K562 (cell line): ENCODE measurements around the gene CSKMT. TPM values are rescaled to one million over a fixed set of nuclear protein-coding genes. Genes with fewer than 3 reads are reported as not detected.

ENCODE experiments used
- ATAC-seq: fragments of 200-7000 bp; cut with Tn5 transposase; 3 replicates; pipeline ENCODE4 v1.9.1; 2020; ENCODE audit warnings: moderate library complexity
- BruUV-seq: library from RNA; stranded (reverse); fragments of 400-500 nt; replicated peaks from 2 replicates; lab custom pipeline; 2021; lab: Mats Ljungman, UMichigan
- CTCF ChIA-PET: fragments of 300-600 bp; formaldehyde crosslinking; extraction: SDS; loops from one replicate; lab custom pipeline; 2021; ENCODE audit warnings: low intra/inter-chr PET ratio; lab: Yijun Ruan, JAX
- POLR2A ChIA-PET: fragments of 300-600, 350-650 bp; sonication (Branson Sonifier 250); formaldehyde crosslinking; extraction: SDS; loops from one replicate; lab custom pipeline; 2021; ENCODE audit warnings: antibody characterized with exemption, inconsistent platforms; lab: Yijun Ruan, JAX
- DNase-seq, 4 experiments: peaks; one replicate each; pipeline versions ENCODE4 v3.0.0 to v3.0.0-alpha.2; 2011 to 2018; ENCODE audit warnings: low spot score in 3 of 4, mixed read lengths in 3 of 4; ENCODE audit errors: extremely low read depth in 1 of 4
- FAIRE-seq: peaks from 2 replicates; lab custom pipeline; 2011; peaks lifted over from hg19 to GRCh38; lab: Jason Lieb, UNC
- H2AFZ ChIP-seq: 2 replicates; pipeline ENCODE4 v1.6.0; 2011; ENCODE audit warnings: low read depth, low read length, control low read depth, inconsistent platforms
- H3K27ac ChIP-seq: fragments of 200-600 bp; 3 replicates; pipeline ENCODE4 v1.8.0; 2011; ENCODE audit warnings: low read depth, mild to moderate bottlenecking, control low read depth, inconsistent platforms, low read length, moderate library complexity, mixed read lengths; ENCODE audit errors: extremely low read depth
- H3K27me3 ChIP-seq, 2 experiments: fragments of 300-600 bp in 1 of 2; 2 replicates in 1 of 2; 3 replicates in 1 of 2; pipeline versions ENCODE4 v1.6.0 to v1.8.0; 2011; ENCODE audit warnings: inconsistent platforms in 2 of 2, low read length in 2 of 2, mild to moderate bottlenecking in 1 of 2, mixed read lengths in 1 of 2, moderate library complexity in 1 of 2; ENCODE audit not compliant: control insufficient read depth in 2 of 2, insufficient read depth in 2 of 2
- H3K36me3 ChIP-seq: fragments of 300-600 bp; 3 replicates; pipeline ENCODE4 v1.8.0; 2011; ENCODE audit warnings: mild to moderate bottlenecking, low read length, inconsistent platforms; ENCODE audit not compliant: control insufficient read depth, insufficient read depth
- H3K4me1 ChIP-seq, 2 experiments: fragments of 200-600 bp in 1 of 2; replicated peaks in 1 of 2; 2 replicates in 1 of 2; 3 replicates in 1 of 2; pipeline versions ENCODE4 v1.5.1 to v1.8.0; 2011; ENCODE audit warnings: inconsistent platforms in 2 of 2, low read length in 2 of 2, mild to moderate bottlenecking in 1 of 2, mixed read lengths in 1 of 2, moderate library complexity in 1 of 2; ENCODE audit not compliant: control insufficient read depth in 2 of 2, insufficient read depth in 2 of 2
- H3K4me2 ChIP-seq: 2 replicates; pipeline ENCODE4 v1.6.1; 2011; ENCODE audit warnings: low read length, control low read depth, inconsistent platforms, mixed read lengths; ENCODE audit not compliant: insufficient read depth
- H3K4me3 ChIP-seq: fragments of 200-600 bp; sonication (generic), shearing (Covaris generic); 2 replicates; pipeline ENCODE4 v1.5.1; 2016; ENCODE audit warnings: control low read depth, inconsistent platforms
- H3K79me2 ChIP-seq: fragments of 200-600 bp; 3 replicates; pipeline ENCODE4 v1.8.0; 2011; ENCODE audit warnings: low read length, inconsistent platforms; ENCODE audit not compliant: control insufficient read depth, insufficient read depth
- H3K9ac ChIP-seq, 2 experiments: 2 replicates each; pipeline versions ENCODE4 v1.6.0 to v1.6.1; 2011; ENCODE audit warnings: low read depth in 2 of 2, low read length in 2 of 2, control low read depth in 1 of 2, inconsistent platforms in 1 of 2, mild to moderate bottlenecking in 1 of 2, mixed read lengths in 1 of 2; ENCODE audit not compliant: insufficient read depth in 1 of 2
- H3K9me1 ChIP-seq: one replicate; pipeline ENCODE4 v1.6.0; 2011; ENCODE audit warnings: inconsistent platforms, mild to moderate bottlenecking, low read length, moderate library complexity; ENCODE audit not compliant: control insufficient read depth, insufficient read depth
- H3K9me3 ChIP-seq: replicated peaks from 2 replicates; pipeline ENCODE4 v1.5.1; 2011; ENCODE audit warnings: low read depth, low read length, inconsistent platforms; ENCODE audit not compliant: control insufficient read depth, insufficient read depth
- H4K20me1 ChIP-seq: replicated peaks from 2 replicates; pipeline ENCODE4 v1.6.1; 2011; ENCODE audit warnings: low read length, inconsistent platforms, mixed read lengths; ENCODE audit not compliant: control insufficient read depth, insufficient read depth
- DMBX1 ChIP-seq: fragments of 250-450 bp; sonication (Bioruptor Pico); IDR thresholded peaks from 2 replicates; pipeline ENCODE4 v1.8.0; 2022; ENCODE audit warnings: inconsistent platforms, mild to moderate bottlenecking, moderate library complexity, borderline replicate concordance
- FOXA3 ChIP-seq, 2 experiments: fragments of 450-650 bp in 1 of 2; sonication (generic) in 1 of 2; formaldehyde crosslinking; IDR thresholded peaks in 1 of 2; conservative IDR thresholded peaks in 1 of 2; 2 replicates each; pipeline versions ENCODE4 v1.4.0 to v1.8.0; 2020 to 2022; ENCODE audit warnings: mild to moderate bottlenecking in 2 of 2, missing genetic modification reagents in 1 of 2
- FOXP1 ChIP-seq: sonication (generic); formaldehyde crosslinking; IDR thresholded peaks from 2 replicates; pipeline ENCODE4 v1.8.0; 2022; ENCODE audit warnings: mild to moderate bottlenecking, missing genetic modification reagents
- MAFF ChIP-seq: IDR thresholded peaks from 2 replicates; pipeline ENCODE4 v1.6.1; 2012; ENCODE audit warnings: low read length, improper control_type of control experiment
- PRDM10 ChIP-seq: fragments of 450-650 bp; IDR thresholded peaks from 2 replicates; pipeline ENCODE4 v1.6.1; 2018; ENCODE audit not compliant: partially characterized antibody
- RB1 ChIP-seq: fragments of 450-650 bp; IDR thresholded peaks from 2 replicates; pipeline ENCODE4 v1.6.1; 2017; ENCODE audit warnings: low read depth, mild to moderate bottlenecking
- TAF9B ChIP-seq: fragments of 450-650 bp; IDR thresholded peaks from 2 replicates; pipeline ENCODE4 v1.6.1; 2018; ENCODE audit warnings: mild to moderate bottlenecking; ENCODE audit not compliant: partially characterized antibody
- TEAD1 ChIP-seq, 2 experiments: fragments of 450-650 bp in 1 of 2; sonication (generic) in 1 of 2; formaldehyde crosslinking; IDR thresholded peaks; 2 replicates each; pipeline versions ENCODE4 v1.4.0 to v1.8.0; 2020 to 2022; ENCODE audit warnings: mild to moderate bottlenecking in 2 of 2, missing genetic modification reagents in 1 of 2
- USF1 ChIP-seq: sonication (generic); formaldehyde crosslinking; IDR thresholded peaks from 2 replicates; pipeline ENCODE4 v1.9.0; 2022; ENCODE audit warnings: mild to moderate bottlenecking, missing genetic modification reagents
- ZNF77 ChIP-seq: fragments of 250-450 bp; sonication (Bioruptor Pico); IDR thresholded peaks from 2 replicates; pipeline ENCODE4 v1.5.0; 2020
- WGBS: fragments of 100-300 bp; shearing (Covaris generic); methylation state at CpG from one replicate; pipeline ENCODE4 v1.1.6; 2016; ENCODE audit warnings: low coverage, mixed read lengths; ENCODE audit not compliant: insufficient coverage; ENCODE audit errors: missing lambda C conversion rate; 5-methylcytosine and 5-hydroxymethylcytosine counted together
- in situ Hi-C: fragments of 300-500 bp; cut with MboI; formaldehyde crosslinking; loops from 4 replicates; pipeline ENCODE4 v1.15.0; 2018; ENCODE audit warnings: inconsistent platforms, mixed read lengths
- intact Hi-C: fragments of 100-400 bp; cut with micrococcal nuclease; formaldehyde crosslinking; loops from 2 replicates; pipeline ENCODE4 v1.14.2; 2022
- polyA plus RNA-seq, 8 experiments: library from polyadenylated mRNA; depleted of rRNA in 4 of 8; stranded (reverse) in 5 of 8; unstranded in 3 of 8; fragments of >200 nt; fragmentation: Nextera tagmentation in 2 of 8; fragmentation: Illumina TruSeq in 1 of 8; extraction: Ambion mirVana in 2 of 8; extraction: Trizol in 1 of 8; gene quantifications; 2 replicates each; pipeline versions ENCODE4 v1.2.1 to v1.2.3, GENCODE V29; 2011 to 2014; ENCODE audit warnings: inconsistent platforms in 1 of 8, missing spikeins in 1 of 8
- total RNA-seq, 7 experiments: library from RNA; depleted of rRNA in 6 of 7; stranded (reverse); fragments of >200 nt in 6 of 7; fragmentation: Illumina TruSeq in 2 of 7; extraction: Trizol in 2 of 7; gene quantifications; 2 replicates each; pipeline versions ENCODE4 v1.2.1 to v1.2.3, GENCODE V29; 2011 to 2021; ENCODE audit warnings: low replicate concordance in 1 of 7

Gene CSKMT
- total and polyA plus RNA-seq, 9 of the 15 experiments (the other 6 are each of a cell fraction or from before 2014, with no cell fraction given): 10.3 to 108 (median 27.2) TPM

GRCh38 chr11:62705413-62705812 is 40.3 kb downstream of the CSKMT start:
- in situ Hi-C loops: no loop called here
- intact Hi-C loops: loop anchor here (5.0 kb wide), 1 partner anchor 308 kb away; no protein-coding TSS in a partner anchor
- TF ChIP-seq DMBX1 (CRISPR knock-in tag): no peak
- TF ChIP-seq PRDM10: no peak
- no peak for TF ChIP-seq ZNF77 (CRISPR knock-in tag)
- no peak for TF ChIP-seq RB1
- 0 out of 4 replicates have a peak, but pooled peaks of 1 of the 2 experiments have one; percentile 49 for TF ChIP-seq FOXA3 (CRISPR knock-in tag; conservative IDR thresholded peaks at IDR 0.05 in 1 of 2, IDR thresholded peaks at IDR 0.05 in 1 of 2)
- peak in 1 of 2 experiments; percentile 67; a peak in 1 of 4 replicates for TF ChIP-seq TEAD1 (CRISPR knock-in tag; IDR thresholded peaks at IDR 0.05)
- 0 out of 2 replicates have a peak, but pooled peaks have one; percentile 15 for TF ChIP-seq USF1 (CRISPR knock-in tag)
- TF ChIP-seq MAFF: no peak
- 0 out of 2 replicates have a peak, but pooled peaks have one; percentile 7 for TF ChIP-seq FOXP1 (CRISPR knock-in tag)
- TF ChIP-seq TAF9B: no peak
- Histone ChIP-seq H3K4me1 (peaks cover 29 to 42% of the 10 kb centered on the region in 2 experiments), H3K4me3 (peak overlapping the region; percentile 72), H3K9ac (peak overlapping the region; percentile 76 to 93), H3K36me3 (peaks cover 63% of the 10 kb centered on the region), H2AFZ (peak overlapping the region; percentile 87; the same call in 1 of the 2 replicates), H3K27me3 (no peaks in the 10 kb centered on the region), H3K79me2 (peaks cover 14% of the 10 kb centered on the region), H4K20me1 (peaks cover 3% of the 10 kb centered on the region; the same call in 1 of the 2 replicates), H3K27ac (peak overlapping the region; percentile 82), H3K9me1 (peaks cover 2% of the 10 kb centered on the region), H3K4me2 (peak overlapping the region; percentile 97), H3K9me3 (no peaks in the 10 kb centered on the region)
- ATAC-seq: no peak
- ChIA-PET CTCF (no interaction called here), POLR2A (interaction anchor here (0.7 to 4.1 kb wide), 15 partner anchors 9 to 150 kb away, joined by 3 to 31 read pairs (median 5); partner anchors contain the start of genes C11orf98, CSKMT, GANAB and HNRNPUL2)
- no TSS peak for BruUV-seq
- peak in 2 of 4 experiments; percentile 53 to 55 for DNase-seq
- no peak for FAIRE-seq
- 54% methylated on average over 7 of the region's 7 CpGs for WGBS
